Measurements from ENCODE around the gene GLRX5. TPM values are rescaled to one million over a fixed set of nuclear protein-coding genes. Genes with fewer than 3 reads are reported as not detected.

Gene GLRX5
- total and polyA plus RNA-seq, 2 donors (not counting 1 experiment from before 2014, with no cell fraction given), result 28.4 to 47.6 TPM

DNA sequence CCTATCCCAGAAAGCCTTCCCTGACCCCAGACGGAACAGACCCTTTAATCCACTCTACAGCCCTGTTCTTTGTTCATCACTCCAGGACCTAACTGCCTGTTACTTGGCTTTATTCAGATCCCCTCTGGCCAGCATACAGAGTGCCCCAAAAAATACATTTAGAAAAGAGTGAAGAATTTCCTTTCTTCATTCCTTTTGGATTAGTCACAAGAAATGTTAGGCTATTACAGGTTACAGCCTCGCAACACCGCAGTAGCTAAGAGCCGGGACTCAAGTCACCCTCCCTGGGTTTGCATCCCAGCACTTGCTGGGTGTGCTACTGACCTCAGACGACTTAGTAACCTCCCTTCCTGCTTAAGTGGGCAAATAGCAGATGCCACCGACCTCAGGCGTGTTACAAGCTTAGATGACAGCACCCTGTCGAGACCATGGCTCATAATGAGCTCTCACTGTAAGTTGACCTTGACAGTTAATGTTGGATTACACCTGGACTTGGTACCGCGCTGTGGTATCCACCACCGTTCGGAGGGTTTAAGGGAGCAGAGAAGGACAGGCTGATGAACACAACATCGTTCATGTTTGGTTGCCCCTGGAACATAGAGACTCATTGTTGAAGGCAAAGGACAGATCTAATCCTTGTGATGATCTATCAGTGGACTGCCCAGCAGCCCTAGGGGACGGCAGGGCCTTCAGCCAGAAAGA, 12.9 kb downstream of the GLRX5 start:
- Histone ChIP-seq H3K9me3 (ENCODE audit: control insufficient read depth, insufficient read depth, low read depth, low read length) (peaks cover 2% of the 10 kb centered on the region), H3K4me3 (replicated peaks in 1 of 4; ENCODE audit: control extremely low read depth in 1 of 4, insufficient read depth in 1 of 4, low read depth in 3 of 4, low read length in 4 of 4) (no peak overlapping the region), H4K20me1 (ENCODE audit: control insufficient read depth, extremely low read depth, insufficient read depth, low read length) (no peaks in the 10 kb centered on the region), H3K9ac (ENCODE audit: insufficient read depth, low read length) (no peak overlapping the region), H3K27me3 (ENCODE audit: control insufficient read depth, insufficient read depth, low read length) (no peaks in the 10 kb centered on the region), H3K36me3 (ENCODE audit: control insufficient read depth, insufficient read depth, low read length) (peaks cover 3% of the 10 kb centered on the region), H3K79me2 (ENCODE audit: control insufficient read depth, insufficient read depth, low read length) (peaks cover 8% of the 10 kb centered on the region), H3K4me2 (ENCODE audit: extremely low read depth, insufficient read depth, low read length) (no peak overlapping the region), H3K27ac (ENCODE audit: insufficient read depth, low read length) (no peak overlapping the region), H2AFZ (ENCODE audit: low read length) (no peak overlapping the region), H3K4me1 (ENCODE audit: control insufficient read depth, extremely low read depth, insufficient read depth, low read length) (peaks cover 3% of the 10 kb centered on the region)
- no peak for TF ChIP-seq EZH2 (IDR thresholded peaks at IDR 0.05; ENCODE audit: low read length, missing control alignments)
- TF ChIP-seq, protein P1, sequence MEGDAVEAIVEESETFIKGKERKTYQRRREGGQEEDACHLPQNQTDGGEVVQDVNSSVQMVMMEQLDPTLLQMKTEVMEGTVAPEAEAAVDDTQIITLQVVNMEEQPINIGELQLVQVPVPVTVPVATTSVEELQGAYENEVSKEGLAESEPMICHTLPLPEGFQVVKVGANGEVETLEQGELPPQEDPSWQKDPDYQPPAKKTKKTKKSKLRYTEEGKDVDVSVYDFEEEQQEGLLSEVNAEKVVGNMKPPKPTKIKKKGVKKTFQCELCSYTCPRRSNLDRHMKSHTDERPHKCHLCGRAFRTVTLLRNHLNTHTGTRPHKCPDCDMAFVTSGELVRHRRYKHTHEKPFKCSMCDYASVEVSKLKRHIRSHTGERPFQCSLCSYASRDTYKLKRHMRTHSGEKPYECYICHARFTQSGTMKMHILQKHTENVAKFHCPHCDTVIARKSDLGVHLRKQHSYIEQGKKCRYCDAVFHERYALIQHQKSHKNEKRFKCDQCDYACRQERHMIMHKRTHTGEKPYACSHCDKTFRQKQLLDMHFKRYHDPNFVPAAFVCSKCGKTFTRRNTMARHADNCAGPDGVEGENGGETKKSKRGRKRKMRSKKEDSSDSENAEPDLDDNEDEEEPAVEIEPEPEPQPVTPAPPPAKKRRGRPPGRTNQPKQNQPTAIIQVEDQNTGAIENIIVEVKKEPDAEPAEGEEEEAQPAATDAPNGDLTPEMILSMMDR (conservative IDR thresholded peaks at IDR 0.05 in 1 of 2, IDR thresholded peaks at IDR 0.05 in 1 of 2; ENCODE audit: low read depth in 1 of 2, low read length in 2 of 2), result no peak
- peak; percentile 41 to 75 for DNase-seq (ENCODE audit: low read depth in 2 of 2)

DNA sequence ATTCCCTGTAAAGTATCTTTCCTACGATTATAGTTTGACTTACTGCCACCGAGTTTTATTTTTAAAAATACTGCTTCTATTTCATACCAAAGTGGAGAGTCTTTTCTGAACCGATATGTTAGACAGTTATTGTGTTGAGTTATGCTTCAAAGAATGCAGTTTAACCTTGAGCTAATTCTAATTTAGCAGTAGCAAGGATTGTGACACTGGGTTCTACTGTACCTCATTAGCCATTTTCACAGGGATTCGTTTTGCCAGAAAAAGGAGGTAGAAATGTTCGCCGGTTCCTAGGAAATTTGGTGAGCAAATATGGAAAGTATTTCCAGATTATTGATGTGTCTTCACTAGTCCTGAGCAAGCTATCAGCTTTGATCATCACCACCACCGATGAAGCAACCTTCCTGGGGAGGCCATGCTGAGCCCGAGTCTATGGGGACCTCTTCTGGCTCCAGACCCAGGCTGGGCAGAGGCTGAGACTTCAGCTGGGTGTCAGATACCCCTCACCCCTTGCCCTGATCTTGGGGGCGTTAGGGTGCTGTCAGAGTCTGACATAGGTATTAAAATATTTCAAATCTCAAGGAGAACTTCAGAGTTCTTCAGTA, 13.6 kb downstream of the GLRX5 start:
- H3K27me3 ChIP-seq (ENCODE audit: control insufficient read depth, insufficient read depth, low read length), result no peaks in the 10 kb centered on the region
- no peaks in the 10 kb centered on the region for H4K20me1 ChIP-seq (ENCODE audit: control insufficient read depth, extremely low read depth, insufficient read depth, low read length)
- DNase-seq (ENCODE audit: low read depth in 2 of 2), result no peak
- no peak overlapping the region for H3K4me3 ChIP-seq (replicated peaks in 1 of 4; ENCODE audit: control extremely low read depth in 1 of 4, insufficient read depth in 1 of 4, low read depth in 3 of 4, low read length in 4 of 4)
- peaks cover 2% of the 10 kb centered on the region for H3K79me2 ChIP-seq (ENCODE audit: control insufficient read depth, insufficient read depth, low read length)
- H3K4me2 ChIP-seq (ENCODE audit: extremely low read depth, insufficient read depth, low read length), result no peak overlapping the region
- H3K36me3 ChIP-seq (ENCODE audit: control insufficient read depth, insufficient read depth, low read length), result peaks cover 2% of the 10 kb centered on the region
- peaks cover 2% of the 10 kb centered on the region for H3K9me3 ChIP-seq (ENCODE audit: control insufficient read depth, insufficient read depth, low read depth, low read length)
- H2AFZ ChIP-seq (ENCODE audit: low read length), result no peak overlapping the region
- TF ChIP-seq EZH2 (IDR thresholded peaks at IDR 0.05; ENCODE audit: low read length, missing control alignments), result no peak
- TF ChIP-seq, protein P1 (conservative IDR thresholded peaks at IDR 0.05 in 1 of 2, IDR thresholded peaks at IDR 0.05 in 1 of 2; ENCODE audit: low read depth in 1 of 2, low read length in 2 of 2), result no peak
- H3K4me1 ChIP-seq (ENCODE audit: control insufficient read depth, extremely low read depth, insufficient read depth, low read length), result peaks cover 3% of the 10 kb centered on the region
- no peak overlapping the region for H3K27ac ChIP-seq (ENCODE audit: insufficient read depth, low read length)
- H3K9ac ChIP-seq (ENCODE audit: insufficient read depth, low read length), result no peak overlapping the region

DNA sequence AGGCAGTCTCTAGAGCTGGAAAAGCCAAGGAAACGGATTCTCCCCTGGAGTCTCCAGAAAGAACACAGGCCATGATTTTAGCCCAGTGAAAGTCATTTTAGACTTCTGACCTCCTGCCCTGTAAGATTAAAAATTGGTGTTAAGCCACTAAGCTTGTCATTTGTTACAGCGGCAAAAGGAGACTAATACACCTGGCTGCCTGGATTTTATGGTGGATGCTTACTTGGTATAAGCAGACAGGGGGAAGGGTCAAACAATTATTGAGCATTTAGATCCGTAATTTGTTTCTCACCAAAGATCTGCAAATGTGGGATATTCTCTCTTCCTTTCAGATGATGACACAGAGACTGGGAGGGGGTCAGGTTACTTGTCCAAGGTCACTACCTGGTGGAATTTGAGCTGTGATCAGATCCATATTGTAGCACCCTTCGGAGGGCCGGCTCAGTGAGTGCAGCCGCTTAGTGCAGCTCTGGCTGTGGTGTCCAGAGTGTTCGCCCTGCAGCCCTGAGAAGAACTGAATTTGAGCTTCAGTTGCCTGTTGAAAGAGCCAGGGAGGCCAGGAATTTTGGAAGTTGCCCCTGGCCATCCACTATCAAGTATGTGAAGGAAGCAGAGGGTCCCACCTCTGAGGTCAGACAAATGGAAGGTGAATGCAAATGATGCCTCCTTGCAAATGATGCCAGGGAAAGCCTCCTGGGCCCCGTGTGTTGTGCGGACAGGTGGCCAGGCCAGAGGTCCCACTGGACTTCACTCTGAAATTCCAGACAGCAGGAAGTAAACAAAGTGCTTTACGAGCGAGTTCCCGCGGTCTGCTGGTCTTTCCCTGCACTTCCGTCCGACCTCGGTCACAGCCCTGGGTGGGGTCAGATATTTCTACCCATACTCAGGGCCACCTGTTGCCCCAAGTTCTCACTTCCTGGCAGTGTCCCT, 15.1 kb downstream of the GLRX5 start:
- Histone ChIP-seq H3K4me1 (ENCODE audit: control insufficient read depth, extremely low read depth, insufficient read depth, low read length) (peaks cover 3% of the 10 kb centered on the region), H3K9me3 (ENCODE audit: control insufficient read depth, insufficient read depth, low read depth, low read length) (peaks cover 2% of the 10 kb centered on the region), H3K4me3 (replicated peaks in 1 of 4; ENCODE audit: control extremely low read depth in 1 of 4, insufficient read depth in 1 of 4, low read depth in 3 of 4, low read length in 4 of 4) (no peak overlapping the region), H3K27me3 (ENCODE audit: control insufficient read depth, insufficient read depth, low read length) (no peaks in the 10 kb centered on the region), H3K27ac (ENCODE audit: insufficient read depth, low read length) (no peak overlapping the region), H3K9ac (ENCODE audit: insufficient read depth, low read length) (no peak overlapping the region), H2AFZ (ENCODE audit: low read length) (no peak overlapping the region), H3K36me3 (ENCODE audit: control insufficient read depth, insufficient read depth, low read length) (no peaks in the 10 kb centered on the region), H3K4me2 (ENCODE audit: extremely low read depth, insufficient read depth, low read length) (no peak overlapping the region), H3K79me2 (ENCODE audit: control insufficient read depth, insufficient read depth, low read length) (no peaks in the 10 kb centered on the region), H4K20me1 (ENCODE audit: control insufficient read depth, extremely low read depth, insufficient read depth, low read length) (no peaks in the 10 kb centered on the region)
- TF ChIP-seq EZH2 (IDR thresholded peaks at IDR 0.05; ENCODE audit: low read length, missing control alignments), result no peak
- TF ChIP-seq, protein P1 (conservative IDR thresholded peaks at IDR 0.05 in 1 of 2, IDR thresholded peaks at IDR 0.05 in 1 of 2; ENCODE audit: low read depth in 1 of 2, low read length in 2 of 2), result no peak
- DNase-seq (ENCODE audit: low read depth in 2 of 2), result no peak

All from fibroblast of lung (primary cell).